H1 (cell line): ENCODE results near the gene SULF2. TPM values are rescaled to one million over a fixed set of nuclear protein-coding genes. Genes with fewer than 3 reads are reported as not detected.

ENCODE experiments used
- CTCF ChIA-PET: fragments of 300-600 bp; sonication (Branson Sonifier 250); formaldehyde crosslinking; loops from one replicate; lab custom pipeline; 2021; ENCODE audit not compliant: partially characterized antibody; lab: Charles Lee
- POLR2A ChIA-PET: fragments of 300-600 bp; sonication (Branson Sonifier 250); formaldehyde crosslinking; loops from one replicate; lab custom pipeline; 2021; ENCODE audit warnings: inconsistent platforms; ENCODE audit not compliant: partially characterized antibody; lab: Charles Lee
- DNase-seq, 2 experiments: peaks; one replicate each; pipeline versions ENCODE4 v3.0.0 to v3.0.0-alpha.2; 2010 to 2022; ENCODE audit warnings: low spot score in 2 of 2, low read depth in 1 of 2, mixed read lengths in 1 of 2
- FAIRE-seq: peaks from 2 replicates; lab custom pipeline; 2011; peaks lifted over from hg19 to GRCh38; lab: Jason Lieb, UNC
- H2AFZ ChIP-seq: 2 replicates; pipeline ENCODE4 v1.8.1; 2012; ENCODE audit warnings: low read length, inconsistent platforms
- H2AK5ac ChIP-seq: 2 replicates; pipeline ENCODE4 v1.6.1; 2013; ENCODE audit warnings: low read depth, low read length
- H2BK120ac ChIP-seq: replicated peaks from 2 replicates; pipeline ENCODE3; 2013; ENCODE audit warnings: low read depth, low read length, inconsistent platforms
- H2BK12ac ChIP-seq: 2 replicates; pipeline ENCODE4 v1.6.1; 2013; ENCODE audit warnings: low read depth, low read length
- H2BK15ac ChIP-seq: 2 replicates; pipeline ENCODE4 v1.6.1; 2013; ENCODE audit warnings: low read length
- H2BK20ac ChIP-seq: 2 replicates; pipeline ENCODE4 v1.6.1; 2013; ENCODE audit warnings: low read length
- H2BK5ac ChIP-seq: 2 replicates; pipeline ENCODE4 v1.6.1; 2013; ENCODE audit warnings: low read depth, low read length
- H3K14ac ChIP-seq: 2 replicates; pipeline ENCODE4 v1.6.1; 2013; ENCODE audit warnings: inconsistent platforms; ENCODE audit not compliant: insufficient read length
- H3K18ac ChIP-seq: 2 replicates; pipeline ENCODE4 v1.6.1; 2013; ENCODE audit warnings: low read length; ENCODE audit errors: extremely low read depth
- H3K23ac ChIP-seq: 2 replicates; pipeline ENCODE4 v1.6.1; 2013; ENCODE audit warnings: inconsistent platforms; ENCODE audit not compliant: insufficient read length
- H3K23me2 ChIP-seq: 2 replicates; pipeline ENCODE4 v1.6.1; 2013; ENCODE audit warnings: low read depth, low read length
- H3K27ac ChIP-seq: 2 replicates; pipeline ENCODE4 v1.6.1; 2011; ENCODE audit warnings: low read depth, low read length, inconsistent platforms
- H3K27me3 ChIP-seq, 4 experiments: replicated peaks in 1 of 4; 1 replicate in 1 of 4; 2 replicates in 3 of 4; pipeline versions ENCODE4 v1.6.1 to v1.8.1; 2011 to 2013; ENCODE audit warnings: low read length in 3 of 4, mild to moderate bottlenecking in 3 of 4, inconsistent platforms in 2 of 4, mixed read lengths in 2 of 4, moderate library complexity in 1 of 4; ENCODE audit not compliant: control insufficient read depth in 3 of 4, insufficient read depth in 3 of 4; ENCODE audit errors: extremely low read depth in 1 of 4
- H3K36me3 ChIP-seq, 4 experiments: 2 replicates each; pipeline versions ENCODE4 v1.6.1 to v1.8.1; 2011 to 2013; ENCODE audit warnings: mild to moderate bottlenecking in 4 of 4, low read length in 3 of 4, moderate library complexity in 2 of 4, control low read depth in 1 of 4, inconsistent platforms in 1 of 4; ENCODE audit not compliant: insufficient read depth in 4 of 4, control insufficient read depth in 2 of 4
- H3K4ac ChIP-seq: replicated peaks from 2 replicates; pipeline ENCODE3; 2013; ENCODE audit warnings: low read length, low read depth, mixed read lengths, inconsistent platforms; ENCODE audit not compliant: insufficient read length
- H3K4me1 ChIP-seq, 4 experiments: replicated peaks in 1 of 4; 1 replicate in 1 of 4; 2 replicates in 3 of 4; pipeline versions ENCODE4 v1.6.1 to v1.8.1; 2011 to 2013; ENCODE audit warnings: low read length in 3 of 4, inconsistent platforms in 2 of 4, mixed read lengths in 1 of 4; ENCODE audit not compliant: insufficient read depth in 4 of 4, control insufficient read depth in 3 of 4
- H3K4me2 ChIP-seq, 2 experiments: 2 replicates each; pipeline versions ENCODE4 v1.6.1 to v1.8.1; 2011 to 2013; ENCODE audit warnings: low read depth in 2 of 2, low read length in 2 of 2, control low read depth in 1 of 2, inconsistent platforms in 1 of 2, mild to moderate bottlenecking in 1 of 2; ENCODE audit not compliant: insufficient read depth in 1 of 2
- H3K4me3 ChIP-seq, 4 experiments: fragments of 200-600, 300-600 bp in 1 of 4; sonication (generic), shearing (Covaris generic), sonication (Bioruptor Twin) in 1 of 4; 2 replicates each; pipeline versions ENCODE4 v1.5.1 to v1.8.1; 2011 to 2016; ENCODE audit warnings: low read length in 4 of 4, low read depth in 3 of 4, control low read depth in 2 of 4, inconsistent platforms in 2 of 4, mild to moderate bottlenecking in 2 of 4, mixed read lengths in 1 of 4, moderate library complexity in 1 of 4; ENCODE audit not compliant: insufficient read depth in 2 of 4; ENCODE audit errors: extremely low read depth in 1 of 4
- H3K56ac ChIP-seq: replicated peaks from 2 replicates; pipeline ENCODE3; 2013; ENCODE audit warnings: low read depth, mild to moderate bottlenecking, mixed read lengths, low read length, inconsistent platforms; ENCODE audit not compliant: insufficient read length
- H3K79me1 ChIP-seq: 2 replicates; pipeline ENCODE4 v1.6.1; 2013; ENCODE audit warnings: low read depth, low read length, control low read depth
- H3K79me2 ChIP-seq, 2 experiments: 2 replicates each; pipeline versions ENCODE4 v1.6.1 to v1.8.1; 2012 to 2013; ENCODE audit warnings: low read length in 2 of 2, mild to moderate bottlenecking in 2 of 2, inconsistent platforms in 1 of 2; ENCODE audit not compliant: insufficient read depth in 2 of 2, control insufficient read depth in 1 of 2
- H3K9ac ChIP-seq, 4 experiments: replicated peaks in 1 of 4; 1 replicate in 1 of 4; 2 replicates in 3 of 4; pipeline versions ENCODE4 v1.6.1 to v1.8.1; 2011 to 2013; ENCODE audit warnings: low read depth in 3 of 4, low read length in 3 of 4, control low read depth in 2 of 4, mild to moderate bottlenecking in 2 of 4, moderate library complexity in 2 of 4, inconsistent platforms in 1 of 4; ENCODE audit errors: extremely low read depth in 1 of 4
- H3K9me3 ChIP-seq, 2 experiments: 2 replicates each; pipeline versions ENCODE4 v1.6.1 to v1.8.1; 2012 to 2013; ENCODE audit warnings: mild to moderate bottlenecking in 2 of 2, moderate library complexity in 2 of 2, control low read depth in 1 of 2, inconsistent platforms in 1 of 2, low read depth in 1 of 2, low read length in 1 of 2, mixed read lengths in 1 of 2; ENCODE audit not compliant: insufficient read depth in 2 of 2
- H4K20me1 ChIP-seq, 2 experiments: replicated peaks in 1 of 2; 2 replicates each; pipeline versions ENCODE3 to v1.8.1; 2011 to 2013; ENCODE audit warnings: inconsistent platforms in 2 of 2, low read length in 2 of 2, mild to moderate bottlenecking in 1 of 2; ENCODE audit not compliant: insufficient read depth in 2 of 2, control insufficient read depth in 1 of 2
- H4K5ac ChIP-seq: 2 replicates; pipeline ENCODE4 v1.6.1; 2013; ENCODE audit warnings: low read length, low read depth, mixed read lengths, inconsistent platforms; ENCODE audit not compliant: insufficient read length
- H4K8ac ChIP-seq: 2 replicates; pipeline ENCODE4 v1.8.0; 2013; ENCODE audit warnings: mild to moderate bottlenecking, moderate library complexity, low read length, inconsistent platforms; ENCODE audit not compliant: insufficient read depth; ENCODE audit errors: extremely low read depth
- H4K91ac ChIP-seq: replicated peaks from 2 replicates; pipeline ENCODE3; 2013; ENCODE audit warnings: low read length, mixed read lengths, inconsistent platforms; ENCODE audit not compliant: insufficient read length
- BRCA1 ChIP-seq: IDR thresholded peaks from 2 replicates; pipeline ENCODE4 v1.6.1; 2012; ENCODE audit warnings: low read depth, low read length, improper control_type of control experiment
- EGR1 ChIP-seq: IDR thresholded peaks from 2 replicates; pipeline ENCODE4 v1.6.1; 2011; ENCODE audit warnings: low read depth, low read length, borderline replicate concordance
- GTF2F1 ChIP-seq: IDR thresholded peaks from 2 replicates; pipeline ENCODE4 v1.6.1; 2012; ENCODE audit warnings: low read depth, low read length, improper control_type of control experiment, borderline replicate concordance
- HDAC2 ChIP-seq, 2 experiments: fragments of 300-600 bp in 1 of 2; sonication (generic) in 1 of 2; IDR thresholded peaks; 2 replicates each; pipeline ENCODE4 v1.6.1; 2011 to 2012; ENCODE audit warnings: low read depth in 2 of 2, low read length in 2 of 2, mild to moderate bottlenecking in 2 of 2, moderate library complexity in 2 of 2, borderline replicate concordance in 1 of 2, inconsistent platforms in 1 of 2
- JUND ChIP-seq: IDR thresholded peaks from 2 replicates; pipeline ENCODE4 v1.6.1; 2011; ENCODE audit warnings: mild to moderate bottlenecking, improper control_type of control experiment, low read length
- MAX ChIP-seq: IDR thresholded peaks from 2 replicates; pipeline ENCODE4 v1.6.1; 2012; ENCODE audit warnings: inconsistent platforms
- POLR2A ChIP-seq, 2 experiments: IDR thresholded peaks; 1 replicate in 1 of 2; 2 replicates in 1 of 2; pipeline ENCODE4 v1.6.1; 2011; ENCODE audit warnings: low read depth in 2 of 2, low read length in 2 of 2, mild to moderate bottlenecking in 2 of 2; ENCODE audit errors: control extremely low read depth in 1 of 2
- SAP30 ChIP-seq: fragments of 300-600 bp; sonication (generic); IDR thresholded peaks from 2 replicates; pipeline ENCODE4 v1.7.1; 2012; ENCODE audit warnings: low read length, moderate library complexity, mild to moderate bottlenecking, inconsistent platforms; ENCODE audit not compliant: insufficient read depth, insufficient replicate concordance
- SIRT6 ChIP-seq: IDR thresholded peaks from one replicate; pipeline ENCODE4 v1.7.1; 2012; ENCODE audit warnings: low read length, inconsistent platforms
- SRF ChIP-seq: IDR thresholded peaks from 2 replicates; pipeline ENCODE4 v1.6.1; 2011; ENCODE audit warnings: mild to moderate bottlenecking, low read depth, low read length, moderate library complexity
- SUZ12 ChIP-seq: fragments of 200-600 bp; sonication (generic); IDR thresholded peaks from 2 replicates; pipeline ENCODE4 v1.6.1; 2012; ENCODE audit warnings: mild to moderate bottlenecking, inconsistent platforms, low read length, moderate library complexity, mixed read lengths
- TAF7 ChIP-seq: optimal IDR thresholded peaks from 2 replicates; pipeline ENCODE3; 2011; ENCODE audit warnings: low read depth, mild to moderate bottlenecking, inconsistent platforms, low read length, moderate library complexity, borderline replicate concordance
- TBP ChIP-seq: IDR thresholded peaks from 2 replicates; pipeline ENCODE4 v1.6.1; 2011; ENCODE audit warnings: low read depth, low read length, improper control_type of control experiment
- ZNF274 ChIP-seq: IDR thresholded peaks from 2 replicates; pipeline ENCODE4 v1.7.0; 2012; ENCODE audit warnings: low read length, borderline replicate concordance; ENCODE audit errors: extremely low read depth
- WGBS, 2 experiments: shearing (Covaris generic) in 1 of 2; methylation state at CpG; one replicate each; pipeline versions ENCODE4 v1.1.6 to v1.1.7; 2013 to 2015; ENCODE audit warnings: low lambda C conversion rate in 2 of 2, mixed read lengths in 2 of 2, inconsistent platforms in 1 of 2, low coverage in 1 of 2, missing lambda C conversion rate in 1 of 2; ENCODE audit not compliant: insufficient replicate concordance in 2 of 2, insufficient coverage in 1 of 2, insufficient read length in 1 of 2; ENCODE audit errors: extremely low coverage in 1 of 2, missing lambda C conversion rate in 1 of 2; 5-methylcytosine and 5-hydroxymethylcytosine counted together
- polyA plus RNA-seq, 7 experiments: library from polyadenylated mRNA; depleted of rRNA in 3 of 7; stranded (reverse) in 5 of 7; unstranded in 2 of 7; fragments of >200 nt in 5 of 7; fragments of 200-250 nt in 2 of 7; gene quantifications; 1 replicate in 5 of 7; 2 replicates in 1 of 7; 4 replicates in 1 of 7; pipeline versions ENCODE4 v1.2.1 to v1.2.3, GENCODE V29; 2011 to 2013; ENCODE audit warnings: missing spikeins in 2 of 7, mixed read lengths in 2 of 7
- total RNA-seq: library from RNA; stranded (reverse); fragmentation: NEBNext Ultra II Directional; extraction: Animal tissue kit (Norgen Biotek cat#: 25700); gene quantifications from 2 replicates; pipeline ENCODE4 v1.2.1, GENCODE V29; 2021

SULF2 gene
- total and polyA plus RNA-seq, 2 of the 8 experiments (the other 6 are each of a cell fraction or from before 2014, with no cell fraction given) = 15.7 to 28.2 TPM

- no peak overlapping the region for H2BK120ac ChIP-seq
- H4K20me1 ChIP-seq = no peaks in the 10 kb centered on the region
- H2BK5ac ChIP-seq = no peak overlapping the region
- FAIRE-seq (no peak), DNase-seq (no peak)
- TF ChIP-seq MAX (no peak), ZNF274 (no peak), POLR2A (IDR thresholded peaks at IDR 0.05; ENCODE audit: control extremely low read depth in 1 of 2, low read depth in 2 of 2, low read length in 2 of 2) (no peak), TAF7 (no peak), SUZ12 (no peak), GTF2F1 (no peak), SAP30 (no peak), JUND (no peak), SIRT6 (no peak), TBP (no peak), EGR1 (no peak), BRCA1 (no peak), SRF (no peak), HDAC2 (IDR thresholded peaks at IDR 0.05; ENCODE audit: borderline replicate concordance in 1 of 2, low read depth in 2 of 2, low read length in 2 of 2) (no peak)
- H3K36me3 ChIP-seq = no peaks in the 10 kb centered on the region
- no peak overlapping the region for H3K9ac ChIP-seq
- H2BK12ac ChIP-seq = no peak overlapping the region
- ChIA-PET CTCF (no interaction called here), POLR2A (no interaction called here)
- H3K56ac ChIP-seq = no peak overlapping the region
- H2AK5ac ChIP-seq = no peak overlapping the region
- no peak overlapping the region for H3K4me3 ChIP-seq
- 95% methylated on average over 2 of the region's 2 CpGs; no CpG with 5 or more reads in 1 of the 2 experiments for WGBS, 2 experiments
- no peak overlapping the region for H2BK15ac ChIP-seq
- no peak overlapping the region for H3K14ac ChIP-seq
- H2BK20ac ChIP-seq = no peak overlapping the region
- H3K23ac ChIP-seq = no peak overlapping the region
- H3K27ac ChIP-seq = no peak overlapping the region
- H3K27me3 ChIP-seq = no peaks in the 10 kb centered on the region
- H3K79me1 ChIP-seq = no peaks in the 10 kb centered on the region
- H2AFZ ChIP-seq = no peak overlapping the region
- H4K91ac ChIP-seq = no peak overlapping the region
- H3K9me3 ChIP-seq = no peaks in the 10 kb centered on the region
- no peaks in the 10 kb centered on the region for H3K23me2 ChIP-seq
- H3K4me1 ChIP-seq = peaks cover 0 to 17% (median 6%) of the 10 kb centered on the region in 4 experiments; a peak in 4 of 7 replicates
- no peaks in the 10 kb centered on the region for H3K79me2 ChIP-seq
- no peak overlapping the region for H3K4ac ChIP-seq
- H3K4me2 ChIP-seq = no peak overlapping the region
- no peak overlapping the region for H4K5ac ChIP-seq
- no peak overlapping the region for H4K8ac ChIP-seq
- no peak overlapping the region for H3K18ac ChIP-seq
Measured at GRCh38 chr20:47754388-47754715, 30.9 kb downstream of the SULF2 start.
